ENCODE measurements around the gene MAP2K5.

The MAP2K5 gene

GRCh38 chr15:67550522-67550921 is 8.0 kb downstream of the MAP2K5 start:
- Histone ChIP-seq H3K4me2 (ENCODE audit: low read length) (peak overlapping the region; percentile 92), H3K27ac (ENCODE audit: low read depth, low read length, poor library complexity, severe bottlenecking) (no peak overlapping the region), H3K79me2 (ENCODE audit: insufficient read depth, low read length) (peaks cover 15% of the 10 kb centered on the region; the same call in 1 of the 2 replicates), H2AFZ (ENCODE audit: low read length) (no peak overlapping the region), H3K9me2 (ENCODE audit: low read depth, low read length) (no peaks in the 10 kb centered on the region), H3K27me3 (ENCODE audit: insufficient read depth, low read length) (no peaks in the 10 kb centered on the region), H3K9ac (ENCODE audit: low read length) (peak overlapping the region; percentile 63; the same call in 1 of the 2 replicates), H3K36me3 (ENCODE audit: insufficient read depth, low read length) (peaks cover 57% of the 10 kb centered on the region), H3K9me3 (ENCODE audit: low read length) (no peaks in the 10 kb centered on the region), H4K20me1 (ENCODE audit: insufficient read depth, low read length) (no peaks in the 10 kb centered on the region), H3K4me1 (ENCODE audit: insufficient read depth, low read length, severe bottlenecking) (peaks cover 47% of the 10 kb centered on the region), H3K4me3 (ENCODE audit: low read depth, low read length, poor library complexity, severe bottlenecking) (peak overlapping the region; percentile 62), H3F3A (ENCODE audit: insufficient read depth, low read length) (no peaks in the 10 kb centered on the region)
- no peak for TF ChIP-seq EZH2 (IDR thresholded peaks at IDR 0.05; ENCODE audit: borderline replicate concordance, low read length)
- no peak for TF ChIP-seq CTCF (IDR thresholded peaks at IDR 0.05; ENCODE audit: low read length)

- H3K4me2 ChIP-seq (ENCODE audit: low read length), result no peak overlapping the region
- TF ChIP-seq EZH2 (IDR thresholded peaks at IDR 0.05; ENCODE audit: borderline replicate concordance, low read length) (no peak), CTCF (IDR thresholded peaks at IDR 0.05; ENCODE audit: low read length) (no peak)
- H3F3A ChIP-seq (ENCODE audit: insufficient read depth, low read length), result no peaks in the 10 kb centered on the region
- no peak overlapping the region for H2AFZ ChIP-seq (ENCODE audit: low read length)
- no peak overlapping the region for H3K4me3 ChIP-seq (ENCODE audit: low read depth, low read length, poor library complexity, severe bottlenecking)
- H3K4me1 ChIP-seq (ENCODE audit: insufficient read depth, low read length, severe bottlenecking), result peaks cover 40% of the 10 kb centered on the region
- H3K79me2 ChIP-seq (ENCODE audit: insufficient read depth, low read length), result peaks cover 15% of the 10 kb centered on the region; the same call in 1 of the 2 replicates
- H4K20me1 ChIP-seq (ENCODE audit: insufficient read depth, low read length), result no peaks in the 10 kb centered on the region
- H3K36me3 ChIP-seq (ENCODE audit: insufficient read depth, low read length), result peaks cover 58% of the 10 kb centered on the region
- no peaks in the 10 kb centered on the region for H3K9me3 ChIP-seq (ENCODE audit: low read length)
- no peaks in the 10 kb centered on the region for H3K27me3 ChIP-seq (ENCODE audit: insufficient read depth, low read length)
- no peak overlapping the region for H3K27ac ChIP-seq (ENCODE audit: low read depth, low read length, poor library complexity, severe bottlenecking)
- no peak overlapping the region for H3K9ac ChIP-seq (ENCODE audit: low read length)
- H3K9me2 ChIP-seq (ENCODE audit: low read depth, low read length), result no peaks in the 10 kb centered on the region
Observed at GRCh38 chr15:67551207-67551743, 8.8 kb downstream of the MAP2K5 start.

GRCh38 chr15:67554580-67554979 is 12.1 kb downstream of the MAP2K5 start:
- Histone ChIP-seq H3K36me3 (ENCODE audit: insufficient read depth, low read length) (peaks cover 78% of the 10 kb centered on the region), H3K9ac (ENCODE audit: low read length) (no peak overlapping the region), H3F3A (ENCODE audit: insufficient read depth, low read length) (no peaks in the 10 kb centered on the region), H3K4me2 (ENCODE audit: low read length) (no peak overlapping the region), H3K79me2 (ENCODE audit: insufficient read depth, low read length) (peaks cover 8% of the 10 kb centered on the region; the same call in 1 of the 2 replicates), H3K27me3 (ENCODE audit: insufficient read depth, low read length) (no peaks in the 10 kb centered on the region), H3K9me3 (ENCODE audit: low read length) (0 out of 2 replicates have a peak, but pooled peaks cover 4% of the 10 kb centered on the region), H4K20me1 (ENCODE audit: insufficient read depth, low read length) (no peaks in the 10 kb centered on the region), H3K4me1 (ENCODE audit: insufficient read depth, low read length, severe bottlenecking) (peaks cover 11% of the 10 kb centered on the region), H3K4me3 (ENCODE audit: low read depth, low read length, poor library complexity, severe bottlenecking) (no peak overlapping the region), H2AFZ (ENCODE audit: low read length) (no peak overlapping the region), H3K9me2 (ENCODE audit: low read depth, low read length) (no peaks in the 10 kb centered on the region), H3K27ac (ENCODE audit: low read depth, low read length, poor library complexity, severe bottlenecking) (no peak overlapping the region)
- TF ChIP-seq EZH2 (IDR thresholded peaks at IDR 0.05; ENCODE audit: borderline replicate concordance, low read length), result no peak
- TF ChIP-seq CTCF (IDR thresholded peaks at IDR 0.05; ENCODE audit: low read length), result no peak

Measured in OCI-LY1 (cell line).